Measurements from ENCODE around the gene DCAF11. TPM values are rescaled to one million over a fixed set of nuclear protein-coding genes. Genes with fewer than 3 reads are reported as not detected.

The DCAF11 gene
- total and polyA plus RNA-seq, 2 of the 8 experiments (the other 6 are each of a cell fraction or from before 2014, with no cell fraction given), result 60.4 to 63.6 TPM

GRCh38 chr14:24095271-24096068 is 19.1 kb upstream of the DCAF11 start (continued):
- TF ChIP-seq RNF2 (IDR thresholded peaks at IDR 0.05; ENCODE audit: borderline replicate concordance, low read depth, low read length, missing control alignments, poor library complexity, severe bottlenecking) (no peak), GTF2F1 (IDR thresholded peaks at IDR 0.05; ENCODE audit: borderline replicate concordance, low read depth, low read length) (0 out of 2 replicates have a peak, but pooled peaks have one; percentile 42), ATF3 (IDR thresholded peaks at IDR 0.05; ENCODE audit: insufficient read depth, low read depth, low read length) (0 out of 2 replicates have a peak, but pooled peaks have one; percentile 43), CHD7 (IDR thresholded peaks at IDR 0.05; ENCODE audit: insufficient replicate concordance, low read length) (no peak), SAP30 (IDR thresholded peaks at IDR 0.05; ENCODE audit: insufficient read depth, insufficient replicate concordance, low read length) (no peak), POLR2A (IDR thresholded peaks at IDR 0.05; ENCODE audit: control extremely low read depth in 1 of 2, low read depth in 2 of 2, low read length in 2 of 2) (peak; percentile 84 to 93), TAF7 (optimal IDR thresholded peaks at IDR 0.05; ENCODE audit: borderline replicate concordance, low read depth, low read length) (peak; percentile 95)

Data from H1 (cell line).